ENCODE results near the gene JARID2. TPM values are rescaled to one million over a fixed set of nuclear protein-coding genes. Genes with fewer than 3 reads are reported as not detected.

JARID2 gene
- total RNA-seq, 1 experiment from 2014 or later, result 180 TPM

GRCh38 chr6:15299430-15300131 is 53.7 kb downstream of the JARID2 start (continued):
- TF ChIP-seq, protein P1, sequence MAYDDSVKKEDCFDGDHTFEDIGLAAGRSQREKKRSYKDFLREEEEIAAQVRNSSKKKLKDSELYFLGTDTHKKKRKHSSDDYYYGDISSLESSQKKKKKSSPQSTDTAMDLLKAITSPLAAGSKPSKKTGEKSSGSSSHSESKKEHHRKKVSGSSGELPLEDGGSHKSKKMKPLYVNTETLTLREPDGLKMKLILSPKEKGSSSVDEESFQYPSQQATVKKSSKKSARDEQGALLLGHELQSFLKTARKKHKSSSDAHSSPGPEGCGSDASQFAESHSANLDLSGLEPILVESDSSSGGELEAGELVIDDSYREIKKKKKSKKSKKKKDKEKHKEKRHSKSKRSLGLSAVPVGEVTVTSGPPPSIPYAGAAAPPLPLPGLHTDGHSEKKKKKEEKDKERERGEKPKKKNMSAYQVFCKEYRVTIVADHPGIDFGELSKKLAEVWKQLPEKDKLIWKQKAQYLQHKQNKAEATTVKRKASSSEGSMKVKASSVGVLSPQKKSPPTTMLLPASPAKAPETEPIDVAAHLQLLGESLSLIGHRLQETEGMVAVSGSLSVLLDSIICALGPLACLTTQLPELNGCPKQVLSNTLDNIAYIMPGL (CRISPR knock-in tag; IDR thresholded peaks at IDR 0.05), result no peak
- TF ChIP-seq SMAD4 (CRISPR knock-in tag; IDR thresholded peaks at IDR 0.05) (no peak), ETV6 (CRISPR knock-in tag; IDR thresholded peaks at IDR 0.05) (no peak), ZNF416 (CRISPR knock-in tag; IDR thresholded peaks at IDR 0.05) (no peak), NFATC4 (CRISPR knock-in tag; IDR thresholded peaks at IDR 0.05) (no peak)

- no peak for DNase-seq (ENCODE audit: low spot score)
- H3K27me3 Mint-ChIP-seq (ENCODE audit: low read depth), result no peaks in the 10 kb centered on the region
- POLR2A ChIA-PET, result no interaction called here
- H3K4me3 Mint-ChIP-seq, result no peak overlapping the region
- CTCF ChIA-PET, result no interaction called here
- peak overlapping the region; percentile 57; the same call in 1 of the 2 replicates for H3K27ac Mint-ChIP-seq
- ATAC-seq, result no peak
- 0 out of 2 replicates have a peak, but pooled peaks cover 5% of the 10 kb centered on the region for H3K36me3 Mint-ChIP-seq
- TF ChIP-seq ZNF396 (CRISPR knock-in tag; IDR thresholded peaks at IDR 0.05; ENCODE audit: borderline replicate concordance), result no peak
- TF ChIP-seq ZBTB43 (CRISPR knock-in tag; IDR thresholded peaks at IDR 0.05), result no peak
- no peak for TF ChIP-seq KAT7 (CRISPR knock-in tag; IDR thresholded peaks at IDR 0.05; ENCODE audit: borderline replicate concordance)
- no peak for TF ChIP-seq MXD4 (CRISPR knock-in tag; IDR thresholded peaks at IDR 0.05; ENCODE audit: borderline replicate concordance)
- no peak for TF ChIP-seq IRF2 (CRISPR knock-in tag; IDR thresholded peaks at IDR 0.05; ENCODE audit: borderline replicate concordance, low read depth)
- TF ChIP-seq PREB (CRISPR knock-in tag; IDR thresholded peaks at IDR 0.05; ENCODE audit: borderline replicate concordance), result no peak
- TF ChIP-seq TCF7 (CRISPR knock-in tag; IDR thresholded peaks at IDR 0.05; ENCODE audit: low read depth), result no peak
- no peak for TF ChIP-seq ZBTB21 (CRISPR knock-in tag; IDR thresholded peaks at IDR 0.05; ENCODE audit: borderline replicate concordance)
- no peak for TF ChIP-seq RORB (CRISPR knock-in tag; IDR thresholded peaks at IDR 0.05)
- no peak for TF ChIP-seq ZNF281 (CRISPR knock-in tag; IDR thresholded peaks at IDR 0.05)
- peaks cover 88% of the 10 kb centered on the region for H3K4me1 Mint-ChIP-seq
- H3K9me3 Mint-ChIP-seq, result no peaks in the 10 kb centered on the region
These were observed 55.5 kb downstream of the JARID2 start for GRCh38 chr6:15301179-15302006.

Measured in WTC11 (cell line).